Uterus (tissue), 4 donors: ENCODE measurements around the gene CDH22. TPM values are rescaled to one million over a fixed set of nuclear protein-coding genes. Genes with fewer than 3 reads are reported as not detected.

ENCODE experiments used
- DNase-seq, 2 donors: peaks; one replicate each; pipeline ENCODE4 v3.0.0-alpha.2; 2019 to 2020
- H3K27ac ChIP-seq, 2 donors: fragments of 200-600 bp; sonication (generic); 1 replicate in 1 of 2; 2 replicates in 1 of 2; pipeline ENCODE4 v1.5.1; 2016 to 2018
- H3K27me3 ChIP-seq, 2 donors: fragments of 200-600 bp; sonication (generic); one replicate each; pipeline ENCODE4 v1.5.1; 2018 to 2019; ENCODE audit warnings: control low read depth in 1 of 2
- H3K36me3 ChIP-seq, 2 donors: fragments of 200-600 bp; sonication (generic); one replicate each; pipeline ENCODE4 v1.5.1; 2019; ENCODE audit warnings: control low read depth in 1 of 2
- H3K4me1 ChIP-seq, 2 donors: fragments of 200-600 bp; sonication (generic); one replicate each; pipeline ENCODE4 v1.5.1; 2018 to 2019; ENCODE audit warnings: control low read depth in 1 of 2
- H3K4me3 ChIP-seq, 2 donors: fragments of 200-600 bp; sonication (generic); 1 replicate in 1 of 2; 2 replicates in 1 of 2; pipeline ENCODE4 v1.5.1; 2018 to 2019; ENCODE audit warnings: mild to moderate bottlenecking in 1 of 2
- H3K9me3 ChIP-seq, 2 donors: fragments of 200-600 bp; sonication (generic); one replicate each; pipeline ENCODE4 v1.5.1; 2019; ENCODE audit warnings: control low read depth in 1 of 2
- CTCF ChIP-seq, 4 experiments: fragments of 200-600 bp in 2 of 4; fragments of 450-650 bp in 2 of 4; sonication (generic) in 2 of 4; IDR thresholded peaks; one replicate each; pipeline ENCODE4 v1.5.1; 2016 to 2019; ENCODE audit warnings: antibody characterized with exemption in 4 of 4, mild to moderate bottlenecking in 2 of 4, moderate library complexity in 1 of 4
- POLR2A ChIP-seq, 2 donors: fragments of 450-650 bp; IDR thresholded peaks; one replicate each; pipeline ENCODE4 v1.6.1; 2016; ENCODE audit warnings: antibody characterized with exemption in 2 of 2, mild to moderate bottlenecking in 1 of 2, moderate library complexity in 1 of 2
- intact Hi-C: fragments of 100-400 bp; cut with DNase I; formaldehyde crosslinking; loops from one replicate; pipeline ENCODE4 v1.15.1; 2023; ENCODE audit warnings: low total_unique reads
- total RNA-seq, 4 donors: library from RNA; depleted of rRNA in 3 of 4; stranded (reverse); fragments of >200 nt in 3 of 4; gene quantifications; one replicate each; pipeline versions ENCODE4 v1.1.0 to v1.2.4, GENCODE V29; 2014 to 2023
- donor health status: DM: yes; HTN: yes; CAD: no.

Gene CDH22
- total RNA-seq, 4 donors from 2014 or later = 0.48 to 0.49 TPM; not detected in 2

- Histone ChIP-seq H3K36me3 (no peaks in the 10 kb centered on the region), H3K9me3 (no peaks in the 10 kb centered on the region), H3K27ac (no peak overlapping the region), H3K4me1 (no peaks in the 10 kb centered on the region), H3K4me3 (no peak overlapping the region), H3K27me3 (peaks cover 0 to 9% of the 10 kb centered on the region in 2 donors)
- intact Hi-C loops = no loop called here
- TF ChIP-seq POLR2A (IDR thresholded peaks at IDR 0.05) (no peak), CTCF (IDR thresholded peaks at IDR 0.05) (no peak)
- no peak for DNase-seq
Observed at GRCh38 chr20:46300281-46300680, 8.0 kb downstream of the CDH22 start.

- no peaks in the 10 kb centered on the region for H3K4me1 ChIP-seq
- peaks cover 0 to 9% of the 10 kb centered on the region in 2 donors for H3K27me3 ChIP-seq
Observed at GRCh38 chr20:46299078-46299477, 9.2 kb downstream of the CDH22 start.

GRCh38 chr20:46298374-46298773 is 9.9 kb downstream of the CDH22 start:
- intact Hi-C loops = no loop called here
- H3K27me3 ChIP-seq = peaks cover 0 to 9% of the 10 kb centered on the region in 2 donors

More at GRCh38 chr20:46299078-46299477, 9.2 kb downstream of the CDH22 start:
- H3K4me3 ChIP-seq = no peak overlapping the region
- no peak for DNase-seq
- intact Hi-C loops = no loop called here
- no peaks in the 10 kb centered on the region for H3K9me3 ChIP-seq
- TF ChIP-seq CTCF (IDR thresholded peaks at IDR 0.05) (no peak), POLR2A (IDR thresholded peaks at IDR 0.05) (no peak)
- H3K27ac ChIP-seq = no peak overlapping the region
- H3K36me3 ChIP-seq = no peaks in the 10 kb centered on the region

GRCh38 chr20:46296526-46297250 is 11.6 kb downstream of the CDH22 start:
- no peaks in the 10 kb centered on the region for H3K36me3 ChIP-seq
- H3K4me3 ChIP-seq = no peak overlapping the region
- TF ChIP-seq CTCF (IDR thresholded peaks at IDR 0.05) (no peak), POLR2A (IDR thresholded peaks at IDR 0.05) (no peak)
- intact Hi-C loops = no loop called here
- no peaks in the 10 kb centered on the region for H3K4me1 ChIP-seq
- peaks cover 0 to 3% of the 10 kb centered on the region in 2 donors for H3K27me3 ChIP-seq
- H3K9me3 ChIP-seq = no peaks in the 10 kb centered on the region
- DNase-seq = no peak
- H3K27ac ChIP-seq = no peak overlapping the region

More at GRCh38 chr20:46298374-46298773, 9.9 kb downstream of the CDH22 start:
- Histone ChIP-seq H3K27ac (no peak overlapping the region), H3K4me1 (no peaks in the 10 kb centered on the region), H3K9me3 (no peaks in the 10 kb centered on the region), H3K4me3 (no peak overlapping the region), H3K36me3 (no peaks in the 10 kb centered on the region)
- no peak for TF ChIP-seq CTCF (IDR thresholded peaks at IDR 0.05)
- TF ChIP-seq POLR2A (IDR thresholded peaks at IDR 0.05) = no peak
- no peak for DNase-seq

- Histone ChIP-seq H3K4me1 (no peaks in the 10 kb centered on the region), H3K27me3 (no peaks in the 10 kb centered on the region), H3K9me3 (no peaks in the 10 kb centered on the region), H3K27ac (no peak overlapping the region), H3K36me3 (no peaks in the 10 kb centered on the region), H3K4me3 (no peak overlapping the region)
- intact Hi-C loops = no loop called here
- TF ChIP-seq CTCF (IDR thresholded peaks at IDR 0.05) = no peak
- TF ChIP-seq POLR2A (IDR thresholded peaks at IDR 0.05) = no peak
- no peak for DNase-seq
Observed at GRCh38 chr20:46293084-46293483, 15.2 kb downstream of the CDH22 start.
